ENCODE measurements around the gene NOTCH1.

NOTCH1 gene

GRCh38 chr9:136445799-136446198, 100.0 kb downstream of the NOTCH1 start:
- H3K79me2 ChIP-seq (ENCODE audit: low read length), result no peaks in the 10 kb centered on the region
- H3K27me3 ChIP-seq (replicated peaks; ENCODE audit: insufficient read depth, low read length), result no peaks in the 10 kb centered on the region
- no peaks in the 10 kb centered on the region for H4K20me1 ChIP-seq (ENCODE audit: insufficient read depth, low read length)
- H3K4me2 ChIP-seq (ENCODE audit: low read depth, low read length), result no peak overlapping the region
- DNase-seq, result no peak
- TF ChIP-seq EZH2phosphoT487 (IDR thresholded peaks at IDR 0.05; ENCODE audit: low read length) (no peak), EZH2 (optimal IDR thresholded peaks at IDR 0.05; ENCODE audit: low read depth, low read length) (no peak), CTCF (IDR thresholded peaks at IDR 0.05; ENCODE audit: low read length) (no peak)
- peaks cover 1% of the 10 kb centered on the region; the same call in 1 of the 2 replicates for H3F3A ChIP-seq (ENCODE audit: insufficient read depth, low read length)
- no peak overlapping the region for H2AFZ ChIP-seq (ENCODE audit: low read length)
- H3K4me3 ChIP-seq (ENCODE audit: low read length), result no peak overlapping the region
- H3K9me2 ChIP-seq (replicated peaks; ENCODE audit: insufficient read depth, low read length), result no peaks in the 10 kb centered on the region
- H3K9me3 ChIP-seq (replicated peaks; ENCODE audit: insufficient read depth, low read length), result no peaks in the 10 kb centered on the region
- no peak overlapping the region for H3K27ac ChIP-seq (ENCODE audit: low read length)
- no peaks in the 10 kb centered on the region for H3K4me1 ChIP-seq (ENCODE audit: low read length)
- H3K9ac ChIP-seq (ENCODE audit: low read length), result no peak overlapping the region
- H3K36me3 ChIP-seq (replicated peaks; ENCODE audit: insufficient read depth, low read length), result no peaks in the 10 kb centered on the region
